GM18505 (cell line): Measurements from ENCODE around the gene MDC1.

Source experiments
- ATAC-seq: cut with Tn5 transposase; IDR thresholded peaks from one replicate; pipeline ENCODE4 v1.9.1; 2021; ENCODE audit not compliant: unreplicated experiment
- POLR2A ChIP-seq: IDR thresholded peaks from 4 replicates; pipeline ENCODE4 v1.6.1; 2011; ENCODE audit warnings: borderline replicate concordance; ENCODE audit not compliant: insufficient read depth, insufficient read length; ENCODE audit errors: extremely low read depth

The MDC1 gene

GRCh38 chr6:30741789-30742315 is 24.8 kb upstream of the MDC1 start:
- TF ChIP-seq POLR2A, result no peak
- no peak for ATAC-seq

GRCh38 chr6:30741063-30741779 is 24.1 kb upstream of the MDC1 start:
- no peak for TF ChIP-seq POLR2A
- no peak for ATAC-seq

- no peak for ATAC-seq
Measured at GRCh38 chr6:30740540-30740870, 23.4 kb upstream of the MDC1 start.

GRCh38 chr6:30738532-30738931 is 21.5 kb upstream of the MDC1 start:
- no peak for TF ChIP-seq POLR2A
- no peak for ATAC-seq

More at GRCh38 chr6:30740540-30740870, 23.4 kb upstream of the MDC1 start:
- TF ChIP-seq POLR2A, result no peak

- ATAC-seq, result no peak
- no peak for TF ChIP-seq POLR2A
Measured at GRCh38 chr6:30735668-30736314, 18.7 kb upstream of the MDC1 start.

- no peak for ATAC-seq
- TF ChIP-seq POLR2A, result no peak
Measured at GRCh38 chr6:30732237-30732943, 15.3 kb upstream of the MDC1 start.

GRCh38 chr6:30730601-30731435 is 13.7 kb upstream of the MDC1 start:
- no peak for ATAC-seq
- no peak for TF ChIP-seq POLR2A

GRCh38 chr6:30727920-30728553 is 11.0 kb upstream of the MDC1 start:
- no peak for ATAC-seq
- no peak for TF ChIP-seq POLR2A

GRCh38 chr6:30726506-30727413 is 9.7 kb upstream of the MDC1 start:
- TF ChIP-seq POLR2A, result no peak
- ATAC-seq, result no peak

GRCh38 chr6:30725713-30726505 is 8.8 kb upstream of the MDC1 start:
- ATAC-seq, result no peak
- TF ChIP-seq POLR2A, result no peak

- TF ChIP-seq POLR2A, result no peak
- no peak for ATAC-seq
Measured at GRCh38 chr6:30724906-30725667, 8.0 kb upstream of the MDC1 start.
